Measurements from ENCODE around the gene NELFCD.

Gene NELFCD

DNA sequence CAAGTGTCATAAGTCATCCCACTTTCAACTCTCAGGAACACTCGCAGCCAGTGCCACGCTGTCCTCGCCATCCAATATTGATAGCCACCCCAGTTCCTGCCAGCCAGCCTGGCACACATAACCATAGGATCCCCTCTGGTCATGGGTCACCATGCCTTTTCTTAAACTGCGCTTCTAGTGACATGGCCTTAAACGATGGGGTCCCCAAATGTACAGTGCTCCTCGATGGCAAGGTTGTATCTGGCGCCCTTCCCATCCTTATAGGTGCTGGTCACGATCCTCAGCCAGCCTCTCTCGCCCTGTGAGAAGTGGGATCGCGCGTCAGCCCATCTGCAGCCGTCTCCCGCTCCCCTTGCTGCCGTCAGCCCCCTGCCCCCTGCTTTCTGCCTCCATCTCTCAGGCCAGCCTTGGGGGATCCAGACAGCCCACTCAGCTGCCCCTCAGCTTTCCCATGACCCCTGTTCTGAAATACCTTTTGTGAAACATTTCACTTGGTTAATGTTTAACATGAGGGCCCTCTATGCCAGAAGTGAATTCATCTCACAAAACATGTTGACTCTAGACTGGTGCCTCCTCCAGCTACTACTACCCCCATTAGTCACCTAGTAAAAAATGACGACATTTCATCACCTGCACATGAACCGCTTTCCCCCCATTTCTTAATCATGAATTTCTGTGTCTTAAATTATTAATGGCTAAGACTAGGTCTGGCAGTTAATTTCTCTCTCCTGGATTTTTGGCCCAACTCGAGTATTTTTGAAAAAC lies 14.6 kb downstream of the NELFCD start:
- DNase-seq: no peak

DNA sequence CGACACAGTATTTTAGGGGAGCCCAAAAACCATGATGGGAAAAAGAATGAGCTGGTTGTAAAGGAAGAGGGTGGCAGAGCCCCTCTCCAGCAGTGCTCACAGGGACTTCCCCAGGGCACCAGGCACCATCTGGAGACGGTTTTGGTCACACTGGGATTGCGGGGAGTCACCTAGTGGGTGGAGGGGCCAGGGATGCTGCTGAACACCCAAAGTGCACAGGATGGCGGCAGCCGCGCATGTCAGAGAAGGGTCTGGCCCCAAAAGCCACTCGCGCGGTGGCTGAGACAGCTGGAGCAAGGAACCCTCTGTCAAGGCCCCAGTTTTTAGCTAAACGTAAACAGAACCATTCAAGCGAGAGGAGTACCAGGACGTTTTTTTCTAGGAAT lies 15.2 kb downstream of the NELFCD start:
- DNase-seq: no peak

DNA sequence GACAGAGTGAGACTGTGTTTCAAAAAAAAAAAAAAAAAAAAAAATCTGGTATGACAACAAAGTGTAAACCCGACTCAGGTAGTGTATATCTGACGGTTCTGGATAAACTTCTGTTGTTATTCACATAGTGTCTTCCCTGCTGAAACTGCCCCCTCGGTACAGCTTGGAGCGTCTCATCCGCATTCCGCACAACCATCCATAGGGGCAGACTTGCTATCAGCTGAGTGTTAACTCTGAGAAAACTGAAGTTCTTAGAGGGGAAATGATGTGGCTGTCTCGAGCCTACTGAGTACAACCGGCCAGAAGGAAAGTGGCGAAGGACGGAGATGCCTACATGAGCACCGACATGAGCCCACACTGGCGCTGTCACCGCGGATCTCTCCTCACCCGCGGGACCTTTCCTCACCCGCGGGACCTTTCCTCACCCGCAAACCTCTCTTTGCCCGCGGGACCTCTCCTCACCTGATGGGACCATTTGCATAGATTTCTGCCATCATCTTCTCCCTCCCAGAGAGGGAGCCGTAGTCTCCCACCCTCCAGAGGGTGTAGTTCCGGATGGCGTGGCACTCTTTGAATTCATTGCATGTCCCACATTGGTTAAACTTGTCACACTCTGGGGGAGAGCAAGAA lies 16.2 kb downstream of the NELFCD start:
- no peak for DNase-seq

DNA sequence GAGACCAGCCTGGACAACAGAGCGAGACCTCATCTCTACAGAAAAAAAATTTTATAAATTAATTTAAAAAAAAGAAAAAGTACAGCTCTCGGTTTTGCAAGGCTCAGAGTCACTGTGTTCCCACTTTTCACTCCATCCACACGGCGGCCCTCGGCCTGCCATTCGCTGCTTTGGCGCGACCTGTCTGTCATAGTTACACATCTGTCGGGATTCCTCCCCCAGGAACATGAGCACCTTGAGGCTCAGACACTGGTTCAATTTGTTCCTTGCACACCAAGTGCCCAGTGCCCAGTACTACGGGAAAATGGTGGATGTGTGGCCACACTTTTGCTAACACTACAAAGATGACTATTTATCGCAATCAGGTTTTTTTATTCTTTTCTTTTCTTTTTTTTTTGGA lies 17.6 kb downstream of the NELFCD start:
- DNase-seq: no peak

DNA sequence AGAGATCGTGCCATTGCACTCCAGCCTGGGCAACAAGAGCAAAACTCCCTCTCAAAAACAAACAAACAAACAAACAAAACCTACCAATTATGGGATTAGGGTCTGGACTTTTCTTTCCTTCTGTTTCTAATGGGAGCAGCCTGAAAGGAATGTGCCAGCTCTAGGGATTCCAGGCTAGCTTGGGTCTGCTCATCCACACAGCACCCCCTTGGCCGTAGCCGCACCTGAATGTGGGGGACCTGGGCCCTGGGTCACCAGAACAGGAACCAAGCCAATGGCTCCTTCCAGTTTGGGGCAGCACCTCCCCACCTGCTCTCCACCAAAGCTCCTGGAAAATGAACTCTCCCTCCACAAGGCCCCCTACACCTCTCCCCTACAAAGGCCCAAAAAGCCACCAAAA lies 19.3 kb downstream of the NELFCD start:
- DNase-seq: no peak

DNA sequence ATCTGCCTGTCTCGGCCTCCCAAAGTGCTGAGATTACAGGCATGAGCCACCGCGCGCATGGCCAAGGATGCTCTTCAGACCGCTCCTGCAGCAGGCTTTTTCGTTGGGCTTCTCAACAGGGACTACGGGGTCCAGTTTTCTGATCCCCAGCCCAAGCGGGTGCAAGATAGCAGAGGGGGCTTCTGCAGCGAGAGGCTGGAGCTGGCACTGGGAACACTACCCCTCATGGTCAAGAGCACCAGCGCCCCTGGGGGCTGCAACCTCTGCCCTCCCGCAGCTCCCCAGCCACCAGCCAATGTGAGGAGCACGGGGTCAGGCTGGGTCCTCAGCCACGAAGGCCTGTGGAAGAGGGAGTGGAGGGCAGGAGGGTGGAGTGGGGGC lies 20.0 kb downstream of the NELFCD start:
- no peak for DNase-seq

DNA sequence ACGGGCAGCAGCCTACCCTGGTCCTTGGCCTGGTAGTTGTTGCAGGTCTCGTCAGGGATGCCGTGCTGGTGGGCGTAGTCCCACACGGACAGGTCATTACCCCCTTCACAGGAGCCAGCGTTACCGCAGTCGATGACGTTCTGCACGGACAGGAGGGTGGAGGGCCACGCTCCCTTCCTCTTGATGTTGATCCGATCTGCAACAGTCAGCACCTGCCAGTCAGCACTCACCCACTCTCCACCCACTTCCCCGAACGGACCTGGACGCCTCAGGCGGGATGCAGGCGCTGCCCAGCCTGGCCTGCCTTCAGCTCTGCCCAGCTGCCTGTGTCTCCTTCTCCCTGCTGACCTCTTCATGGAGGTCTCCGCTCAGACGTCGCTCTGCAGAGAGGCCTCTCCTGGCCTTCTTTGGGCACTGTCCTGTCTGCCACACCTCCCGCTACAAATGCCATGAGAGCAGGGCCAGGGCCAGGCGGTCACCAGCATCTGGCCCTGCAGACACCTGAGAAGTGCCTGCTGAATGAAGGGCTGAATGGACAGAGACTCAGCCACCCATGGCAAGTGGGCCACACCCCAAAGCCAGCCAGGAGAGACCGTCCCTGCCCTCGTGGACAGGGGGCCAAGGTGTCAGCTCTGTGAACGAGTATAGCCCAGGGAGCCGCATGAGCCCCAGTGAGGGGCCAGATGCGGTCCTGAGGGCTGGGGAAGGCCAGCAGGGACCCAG lies 20.6 kb downstream of the NELFCD start:
- no peak for DNase-seq

DNA sequence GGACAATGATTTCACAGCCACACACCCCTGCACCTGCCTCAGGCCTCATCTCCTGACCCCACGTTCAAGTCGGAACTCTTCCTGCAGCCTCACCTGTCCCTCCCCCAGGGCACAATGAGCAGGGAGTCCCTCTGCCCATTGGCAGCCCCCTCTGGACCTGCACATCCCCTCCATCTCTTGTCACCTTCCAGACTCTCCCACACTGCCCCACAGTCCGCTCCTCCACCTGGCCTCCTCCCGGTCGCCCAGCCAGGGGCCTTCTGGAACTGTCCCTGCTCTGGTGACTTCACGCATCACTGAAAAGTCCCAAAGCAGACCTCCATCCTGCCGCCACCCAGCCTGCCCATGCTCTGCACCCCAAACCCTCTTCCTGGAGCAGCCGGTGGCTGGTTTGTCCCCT lies 21.3 kb downstream of the NELFCD start:
- no peak for DNase-seq

DNA sequence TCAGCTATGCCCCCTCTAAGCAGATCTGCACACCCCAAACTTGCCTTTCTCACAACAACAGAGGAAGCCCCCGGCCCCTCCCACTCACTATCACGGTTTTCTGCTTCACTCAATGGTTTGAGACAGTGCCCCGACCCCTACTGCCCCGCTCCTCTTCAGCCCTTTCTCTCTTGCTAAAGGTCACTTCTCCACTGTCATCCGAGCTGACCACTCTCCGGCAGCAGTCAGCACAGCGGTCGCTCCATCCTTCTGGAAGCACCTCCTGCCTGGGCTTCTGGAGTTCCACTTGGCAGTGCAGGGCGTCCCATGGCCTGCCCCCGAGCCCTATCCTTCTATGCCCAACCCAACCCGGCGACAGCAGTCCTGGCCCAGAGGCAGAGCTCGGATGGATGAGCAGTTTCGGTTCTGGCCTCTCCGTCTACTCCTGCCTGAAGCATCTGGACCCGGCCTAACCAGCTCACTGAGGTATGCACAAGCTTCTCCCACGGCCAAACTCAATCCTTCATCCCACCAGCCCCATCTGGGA lies 21.9 kb downstream of the NELFCD start:
- no peak for DNase-seq

DNA sequence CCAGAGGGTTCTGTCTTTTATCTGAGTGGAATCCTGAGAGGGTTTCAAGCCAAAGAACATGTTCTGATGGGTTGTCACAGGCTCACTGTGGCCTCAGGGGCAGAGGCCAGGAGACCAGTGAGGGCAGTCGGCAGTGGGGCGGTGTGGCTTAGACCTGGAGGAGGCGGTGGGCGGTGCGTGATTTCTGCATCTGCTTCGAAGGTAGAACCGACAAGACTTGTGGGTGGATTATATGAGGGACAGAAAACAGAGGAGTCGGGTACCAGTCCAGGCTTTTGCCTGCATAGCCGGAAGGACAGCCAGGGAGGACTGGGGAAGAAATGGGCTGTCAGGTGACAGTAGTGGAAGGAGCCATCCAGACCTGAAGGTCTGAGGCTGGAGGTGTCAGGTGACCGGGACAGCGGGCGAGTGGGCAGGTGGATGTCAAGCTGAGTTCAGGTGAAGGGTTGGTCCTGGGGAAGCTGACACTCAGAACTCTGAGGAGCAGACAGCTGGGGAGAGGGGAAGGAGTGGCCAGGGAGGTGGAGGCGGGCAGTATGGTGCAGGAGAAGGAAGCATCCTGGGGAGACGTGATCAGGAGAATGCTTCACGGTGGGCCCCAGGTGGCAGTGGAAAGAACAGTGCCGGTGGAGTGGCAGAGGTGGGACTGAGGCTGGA lies 22.9 kb downstream of the NELFCD start:
- DNase-seq: no peak

DNA sequence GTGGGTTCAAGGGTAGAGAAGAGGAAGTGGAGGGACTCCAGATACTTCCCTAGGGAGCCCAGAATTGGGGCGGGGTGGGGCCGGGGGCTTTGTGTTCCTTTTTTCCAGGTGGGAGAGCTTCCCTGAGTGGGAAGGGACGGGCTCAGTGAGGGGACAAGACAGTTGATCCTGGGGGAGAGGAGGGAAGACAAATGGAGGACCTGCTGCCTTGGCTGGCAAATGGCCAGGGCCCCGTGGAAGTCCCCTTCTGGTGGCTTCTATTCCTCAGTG lies 23.4 kb downstream of the NELFCD start:
- DNase-seq: no peak

DNA sequence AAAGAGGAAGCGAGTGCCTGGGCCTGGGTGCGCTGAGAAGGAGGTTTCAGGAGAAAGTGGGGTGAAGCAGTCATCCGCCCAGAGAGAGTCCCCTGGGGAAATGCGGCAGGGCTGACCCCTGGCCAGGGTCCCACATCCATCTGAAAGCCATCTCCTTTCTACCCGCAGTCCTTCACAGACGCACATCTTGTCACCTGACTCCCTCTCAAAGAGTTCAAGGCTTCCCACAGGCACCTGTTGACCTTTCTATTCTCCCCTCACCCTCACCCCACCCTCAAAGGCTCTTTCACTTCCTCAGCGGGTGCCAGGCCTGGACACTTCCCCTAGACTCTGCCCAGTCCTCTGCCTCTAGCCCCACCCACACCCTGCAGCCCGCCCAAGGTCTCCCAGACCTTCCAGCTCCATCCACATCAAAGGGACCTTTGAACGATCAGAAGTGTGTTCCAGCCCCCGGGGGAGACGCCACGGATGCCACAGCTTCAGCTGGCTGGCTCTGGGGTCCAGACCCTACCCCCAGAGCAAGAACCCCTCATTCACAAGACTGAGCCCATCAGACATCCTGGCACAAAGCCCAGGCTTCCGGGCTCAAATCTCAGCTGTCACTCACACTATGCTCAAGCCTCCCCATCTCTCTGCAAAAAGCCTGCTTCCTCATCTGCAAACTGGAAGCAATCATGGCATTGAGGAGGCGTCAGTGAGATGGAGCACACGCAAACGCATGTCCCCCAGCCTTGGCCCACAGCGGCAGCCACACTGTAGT lies 23.9 kb downstream of the NELFCD start:
- DNase-seq: peak; percentile 45

DNA sequence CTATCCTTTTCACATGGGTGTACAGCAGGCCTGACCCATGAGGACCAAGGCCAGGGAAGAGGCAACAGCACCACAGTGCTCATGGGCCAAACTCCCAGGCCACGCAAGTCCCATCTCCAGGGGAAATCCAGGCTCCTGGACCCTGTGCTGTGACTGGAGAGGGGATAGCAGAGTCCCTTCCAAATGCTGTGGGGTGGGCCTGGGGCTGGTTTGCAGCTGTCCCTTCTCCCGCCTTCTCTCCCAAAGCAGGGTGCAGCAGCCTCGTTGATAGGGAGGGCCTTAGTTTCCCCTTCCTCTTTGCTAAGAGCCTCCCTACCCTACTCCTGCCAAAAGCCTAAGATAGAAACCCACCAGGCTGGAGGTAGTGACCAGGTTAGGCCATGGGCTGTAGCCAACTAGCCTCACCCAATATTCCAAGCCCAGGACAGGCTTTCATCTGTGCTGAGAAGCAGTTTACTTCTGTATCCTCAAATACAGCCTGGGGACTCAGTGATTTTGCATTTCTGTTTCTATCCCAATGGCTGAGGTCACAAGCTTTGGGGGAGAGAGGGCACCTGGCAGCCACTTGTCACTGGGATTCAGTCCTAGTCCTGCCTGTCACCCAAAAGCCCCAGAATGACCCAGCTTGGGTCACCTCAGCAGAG lies 24.6 kb downstream of the NELFCD start:
- DNase-seq: no peak

DNA sequence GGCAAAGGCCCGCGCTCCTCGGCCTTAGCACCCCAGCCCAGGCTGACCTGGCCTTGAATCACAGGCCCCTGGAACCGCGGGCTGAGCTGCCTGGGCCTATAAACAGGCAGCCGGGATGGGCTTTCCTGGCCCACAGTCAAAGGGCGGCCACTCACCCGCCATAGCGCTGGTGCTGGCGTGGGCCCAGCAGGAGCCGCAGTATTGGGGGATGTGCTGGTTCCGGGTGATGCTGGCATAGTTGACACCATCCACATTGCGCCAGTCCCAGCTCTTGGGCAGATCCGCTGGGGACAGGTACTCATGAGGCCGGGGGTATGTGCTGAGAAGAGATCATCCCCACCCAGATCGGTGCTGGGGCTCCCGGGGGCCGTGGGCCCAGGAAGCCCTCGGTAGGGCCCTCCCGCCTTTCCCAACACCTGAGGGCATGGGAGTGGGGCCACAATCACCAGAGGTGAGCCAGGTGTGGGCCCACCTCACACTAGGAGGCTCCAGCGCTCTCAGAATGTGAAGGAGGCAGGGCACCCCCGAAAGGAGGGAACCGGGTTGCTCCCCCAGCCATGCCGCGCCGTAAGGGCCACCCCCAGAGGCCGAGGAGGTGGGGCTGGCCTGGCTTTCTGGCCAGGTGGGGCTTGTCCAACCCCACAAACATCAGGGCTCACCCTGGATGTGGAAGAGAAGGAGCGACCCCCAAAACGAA lies 25.3 kb downstream of the NELFCD start:
- no peak for DNase-seq

DNA sequence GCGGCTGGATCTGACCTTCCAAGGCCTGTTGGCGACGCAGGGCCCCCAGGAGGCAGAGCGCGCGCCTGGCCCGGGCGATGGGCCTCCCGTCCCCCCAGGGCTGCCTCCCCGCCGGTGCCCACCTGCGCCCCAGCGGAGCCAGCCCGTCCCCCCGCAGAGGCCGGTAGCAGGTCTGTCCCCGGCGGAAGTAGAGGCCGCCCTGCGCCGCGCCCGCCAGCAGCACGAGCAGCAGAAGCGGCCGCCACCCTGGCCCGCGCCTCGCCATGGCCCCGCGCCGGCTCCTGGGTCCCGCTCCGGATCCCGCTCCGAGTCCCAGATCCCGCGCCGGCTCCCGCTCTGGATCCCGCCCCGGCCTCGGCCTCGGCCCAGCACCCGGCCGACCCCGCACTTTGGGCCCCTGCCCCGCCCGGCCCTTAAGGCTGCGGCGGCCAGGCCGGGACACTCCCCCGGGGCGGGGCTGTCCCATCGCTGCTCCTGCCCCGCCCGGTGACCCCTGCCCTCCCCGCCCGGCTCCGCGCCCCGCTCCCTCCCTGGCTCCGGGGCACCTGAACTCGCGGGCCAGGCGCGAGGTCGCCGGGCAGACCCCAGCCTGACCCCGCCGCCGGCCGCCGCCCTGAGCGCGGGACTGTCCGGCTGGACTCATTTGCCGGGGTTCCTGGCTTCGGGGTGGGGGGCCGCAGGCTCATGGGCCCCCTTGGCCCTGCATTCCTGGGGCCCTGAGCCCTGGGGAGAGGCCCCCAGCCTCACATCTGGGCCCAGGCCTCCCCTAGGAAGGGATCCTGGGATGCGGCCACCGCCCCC lies 26.0 kb downstream of the NELFCD start, which contains the start of gene CTSZ:
Gene CTSZ, minus strand, starts transcription at position 391 of the 801 bp plus-strand sequence. Its CDS starts 126 bp downstream, at position 265.
- no peak for DNase-seq

DNA sequence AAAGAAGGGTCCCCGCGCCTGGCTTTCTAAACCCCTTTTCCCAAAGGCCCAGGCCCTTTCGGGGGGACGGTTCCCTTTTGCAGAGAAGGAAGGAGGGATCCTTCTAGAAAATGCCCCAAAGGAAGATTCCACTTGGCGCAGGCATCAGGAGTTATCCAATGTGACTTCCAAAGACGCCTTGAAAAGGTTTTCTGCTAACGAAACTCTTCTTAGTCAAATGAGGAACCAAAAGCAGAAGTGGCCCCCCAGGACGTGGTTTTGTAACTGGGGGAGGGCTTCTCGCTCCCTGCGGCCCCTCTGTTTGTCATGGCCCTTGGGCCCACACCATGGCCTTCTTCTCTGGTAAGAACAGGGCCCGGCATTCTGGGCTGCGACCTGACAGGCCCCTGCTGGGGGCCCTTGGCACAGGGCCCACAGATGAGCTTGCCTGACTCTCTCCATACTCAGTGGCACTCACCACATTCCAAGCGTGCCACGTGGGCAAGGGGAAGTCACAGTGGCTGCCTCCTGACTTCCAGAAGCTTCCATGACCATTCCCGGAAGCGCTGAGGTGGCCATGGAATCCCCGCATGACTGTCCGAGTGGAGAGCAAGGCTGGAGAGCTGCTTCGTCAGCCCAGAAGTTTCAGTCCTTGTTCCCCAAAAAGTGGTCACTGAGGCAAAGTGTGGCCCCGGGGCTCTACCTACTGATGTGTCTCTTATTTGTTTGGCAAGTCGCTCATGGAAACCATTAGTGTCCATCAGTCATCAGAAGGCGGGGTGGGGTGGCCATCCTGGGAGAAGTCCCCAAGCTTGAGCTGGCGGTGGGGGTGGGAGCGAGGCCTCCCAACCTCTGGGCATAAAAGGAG lies 26.8 kb downstream of the NELFCD start:
- DNase-seq: peak; percentile 74

DNA sequence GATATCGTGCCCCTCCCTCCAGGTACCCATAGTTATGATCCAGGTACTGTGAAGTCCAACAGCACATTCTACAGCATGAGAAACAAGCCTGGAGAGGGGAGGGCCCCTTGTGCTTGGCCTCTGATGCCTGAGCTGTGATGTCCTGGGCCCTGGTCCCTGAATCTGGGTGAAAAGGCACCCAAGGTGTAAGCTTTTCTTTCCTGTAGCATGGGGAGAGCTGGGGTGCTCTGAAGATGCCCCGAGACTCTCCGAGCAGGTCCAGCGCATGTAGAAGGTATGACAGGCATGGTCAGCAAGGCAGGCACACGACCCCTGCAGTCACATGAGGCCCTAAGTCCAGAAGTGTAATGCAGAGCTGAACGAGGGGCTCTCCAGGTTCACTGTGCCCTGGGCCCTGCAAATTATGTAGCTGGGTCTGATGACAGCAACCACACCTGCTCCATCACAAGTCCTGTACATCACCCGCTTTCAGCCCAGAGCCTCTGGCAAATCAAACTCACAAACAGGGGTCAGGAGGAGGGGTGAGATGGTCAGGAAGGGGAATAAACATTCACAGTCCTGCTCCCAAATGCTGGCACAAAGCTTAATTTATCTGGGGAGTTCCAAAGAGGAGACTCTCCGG lies 27.8 kb downstream of the NELFCD start:
- DNase-seq: no peak

DNA sequence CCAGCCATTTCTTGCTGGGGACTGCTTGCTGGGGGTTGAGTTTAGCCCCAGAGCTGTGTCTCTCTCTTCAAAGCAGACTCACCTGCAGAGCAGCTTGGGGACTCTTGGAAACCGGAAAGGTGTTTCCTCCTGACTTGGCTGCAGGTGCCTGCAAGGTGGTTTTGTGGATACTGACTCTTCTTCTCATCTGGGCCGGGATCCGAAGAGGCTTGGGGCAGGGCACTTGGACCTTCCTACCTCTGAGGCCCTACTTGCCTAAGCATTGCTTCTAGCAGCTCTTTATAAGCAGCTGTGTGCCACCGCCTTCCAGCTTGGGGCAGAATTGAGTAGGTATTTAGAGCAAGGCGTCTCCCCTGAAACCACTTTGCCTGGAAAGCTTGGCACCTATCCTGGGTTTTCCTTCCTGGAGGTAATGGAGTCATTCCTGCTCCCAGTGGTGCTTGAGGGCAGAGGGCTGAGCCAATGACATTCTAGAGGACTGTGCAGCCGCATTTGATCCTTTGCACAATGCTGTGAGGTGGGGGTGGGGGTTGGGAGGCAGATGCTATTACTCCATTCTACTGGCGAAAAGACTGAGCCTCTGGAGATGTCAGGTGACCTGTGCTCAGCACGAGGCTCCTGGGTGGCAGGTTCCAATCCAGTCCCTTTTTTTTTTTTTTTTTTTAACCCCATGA lies 29.4 kb downstream of the NELFCD start:
- no peak for DNase-seq

Measured in GF-D8 (cell line).